WTC11 (cell line): ENCODE results near the gene TBPL2.

Source experiments
- KAT7 ChIP-seq: sonication (generic); formaldehyde crosslinking; IDR thresholded peaks from 2 replicates; pipeline ENCODE4 v1.8.1; 2023; ENCODE audit warnings: missing genetic modification reagents, mild to moderate bottlenecking, borderline replicate concordance
- USF2 ChIP-seq: sonication (generic); formaldehyde crosslinking; IDR thresholded peaks from 2 replicates; pipeline ENCODE4 v1.8.1; 2023; ENCODE audit warnings: mild to moderate bottlenecking, missing genetic modification reagents, moderate library complexity
- ZNF138 ChIP-seq: sonication (generic); formaldehyde crosslinking; conservative IDR thresholded peaks from 2 replicates; pipeline ENCODE4 v1.8.1; 2022; ENCODE audit warnings: mild to moderate bottlenecking, moderate library complexity, missing genetic modification reagents
- TF ChIP-seq, protein P1 (sequence below): sonication (generic); formaldehyde crosslinking; IDR thresholded peaks from 2 replicates; pipeline ENCODE4 v1.8.1; 2023; ENCODE audit warnings: mild to moderate bottlenecking, missing genetic modification reagents, moderate library complexity
- TF ChIP-seq, protein P2 (sequence below): fragments of 200-600 bp; IDR thresholded peaks from 2 replicates; pipeline ENCODE4 v1.8.0; 2022; ENCODE audit warnings: antibody characterized with exemption
- TF ChIP-seq, protein P3 (sequence below): sonication (generic); formaldehyde crosslinking; IDR thresholded peaks from 2 replicates; pipeline ENCODE4 v1.8.0; 2022; ENCODE audit warnings: mild to moderate bottlenecking, missing genetic modification reagents

DNA sequence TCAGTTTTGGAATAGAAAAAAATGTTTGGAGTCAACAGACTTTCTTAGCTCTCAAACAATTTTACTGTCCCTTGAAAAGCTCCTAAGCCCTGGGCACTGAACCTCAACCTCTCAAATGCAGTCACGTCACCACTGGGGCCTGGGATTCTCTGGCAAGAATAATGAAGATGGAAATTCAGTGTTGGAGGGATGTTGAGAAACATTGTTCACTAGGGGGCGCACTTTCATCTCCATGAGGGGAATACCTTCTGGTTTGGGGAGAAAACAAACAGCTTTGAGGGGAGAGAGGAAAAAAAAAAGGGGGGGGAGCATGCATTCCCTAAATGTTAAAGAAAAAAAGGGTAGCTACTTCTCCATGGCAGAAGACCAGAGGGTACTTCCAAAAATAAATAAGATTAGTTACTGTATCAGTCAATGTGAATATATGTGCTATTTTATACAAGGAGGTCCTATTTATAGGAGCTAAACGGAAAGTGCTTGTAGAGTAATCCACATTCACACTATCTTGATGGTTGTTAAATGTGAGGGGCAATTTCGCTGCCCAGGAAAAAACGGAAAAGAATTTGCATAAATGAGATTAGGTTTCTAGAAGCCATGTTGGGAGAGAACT lies 5.8 kb upstream of the TBPL2 start:
- TF ChIP-seq, protein P1, sequence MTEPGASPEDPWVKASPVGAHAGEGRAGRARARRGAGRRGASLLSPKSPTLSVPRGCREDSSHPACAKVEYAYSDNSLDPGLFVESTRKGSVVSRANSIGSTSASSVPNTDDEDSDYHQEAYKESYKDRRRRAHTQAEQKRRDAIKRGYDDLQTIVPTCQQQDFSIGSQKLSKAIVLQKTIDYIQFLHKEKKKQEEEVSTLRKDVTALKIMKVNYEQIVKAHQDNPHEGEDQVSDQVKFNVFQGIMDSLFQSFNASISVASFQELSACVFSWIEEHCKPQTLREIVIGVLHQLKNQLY (CRISPR knock-in tag) = no peak
- TF ChIP-seq, protein P2, sequence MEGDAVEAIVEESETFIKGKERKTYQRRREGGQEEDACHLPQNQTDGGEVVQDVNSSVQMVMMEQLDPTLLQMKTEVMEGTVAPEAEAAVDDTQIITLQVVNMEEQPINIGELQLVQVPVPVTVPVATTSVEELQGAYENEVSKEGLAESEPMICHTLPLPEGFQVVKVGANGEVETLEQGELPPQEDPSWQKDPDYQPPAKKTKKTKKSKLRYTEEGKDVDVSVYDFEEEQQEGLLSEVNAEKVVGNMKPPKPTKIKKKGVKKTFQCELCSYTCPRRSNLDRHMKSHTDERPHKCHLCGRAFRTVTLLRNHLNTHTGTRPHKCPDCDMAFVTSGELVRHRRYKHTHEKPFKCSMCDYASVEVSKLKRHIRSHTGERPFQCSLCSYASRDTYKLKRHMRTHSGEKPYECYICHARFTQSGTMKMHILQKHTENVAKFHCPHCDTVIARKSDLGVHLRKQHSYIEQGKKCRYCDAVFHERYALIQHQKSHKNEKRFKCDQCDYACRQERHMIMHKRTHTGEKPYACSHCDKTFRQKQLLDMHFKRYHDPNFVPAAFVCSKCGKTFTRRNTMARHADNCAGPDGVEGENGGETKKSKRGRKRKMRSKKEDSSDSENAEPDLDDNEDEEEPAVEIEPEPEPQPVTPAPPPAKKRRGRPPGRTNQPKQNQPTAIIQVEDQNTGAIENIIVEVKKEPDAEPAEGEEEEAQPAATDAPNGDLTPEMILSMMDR = peak; percentile 71
- TF ChIP-seq, protein P3, sequence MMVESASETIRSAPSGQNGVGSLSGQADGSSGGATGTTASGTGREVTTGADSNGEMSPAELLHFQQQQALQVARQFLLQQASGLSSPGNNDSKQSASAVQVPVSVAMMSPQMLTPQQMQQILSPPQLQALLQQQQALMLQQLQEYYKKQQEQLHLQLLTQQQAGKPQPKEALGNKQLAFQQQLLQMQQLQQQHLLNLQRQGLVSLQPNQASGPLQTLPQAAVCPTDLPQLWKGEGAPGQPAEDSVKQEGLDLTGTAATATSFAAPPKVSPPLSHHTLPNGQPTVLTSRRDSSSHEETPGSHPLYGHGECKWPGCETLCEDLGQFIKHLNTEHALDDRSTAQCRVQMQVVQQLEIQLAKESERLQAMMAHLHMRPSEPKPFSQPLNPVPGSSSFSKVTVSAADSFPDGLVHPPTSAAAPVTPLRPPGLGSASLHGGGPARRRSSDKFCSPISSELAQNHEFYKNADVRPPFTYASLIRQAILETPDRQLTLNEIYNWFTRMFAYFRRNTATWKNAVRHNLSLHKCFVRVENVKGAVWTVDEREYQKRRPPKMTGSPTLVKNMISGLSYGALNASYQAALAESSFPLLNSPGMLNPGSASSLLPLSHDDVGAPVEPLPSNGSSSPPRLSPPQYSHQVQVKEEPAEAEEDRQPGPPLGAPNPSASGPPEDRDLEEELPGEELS (CRISPR knock-in tag) = no peak
- TF ChIP-seq ZNF138 (no peak), KAT7 (CRISPR knock-in tag) (no peak), USF2 (no peak)
